ENCODE data around the gene RALGAPA2.

The RALGAPA2 gene

DNA sequence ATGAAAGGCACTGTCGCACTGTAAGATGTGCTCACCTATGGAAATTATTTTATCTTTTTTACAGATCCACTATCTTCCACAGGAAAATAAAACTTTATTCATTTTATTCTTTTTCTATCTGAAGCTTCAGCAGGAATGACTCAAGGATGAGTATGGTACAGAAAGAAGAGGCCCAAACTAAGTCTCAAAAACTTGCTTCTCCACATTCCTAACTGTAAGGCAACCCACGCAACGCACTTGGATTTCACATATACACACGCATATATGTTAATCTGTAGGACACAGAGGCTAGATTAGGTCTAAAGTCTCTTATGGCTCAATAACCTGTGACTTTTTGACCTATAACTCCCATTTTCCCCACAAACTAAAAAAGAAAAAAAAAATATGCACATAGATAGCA is 81.9 kb downstream of the RALGAPA2 start:
- DNase-seq (ENCODE audit: low read depth in 2 of 2), result no peak

DNA sequence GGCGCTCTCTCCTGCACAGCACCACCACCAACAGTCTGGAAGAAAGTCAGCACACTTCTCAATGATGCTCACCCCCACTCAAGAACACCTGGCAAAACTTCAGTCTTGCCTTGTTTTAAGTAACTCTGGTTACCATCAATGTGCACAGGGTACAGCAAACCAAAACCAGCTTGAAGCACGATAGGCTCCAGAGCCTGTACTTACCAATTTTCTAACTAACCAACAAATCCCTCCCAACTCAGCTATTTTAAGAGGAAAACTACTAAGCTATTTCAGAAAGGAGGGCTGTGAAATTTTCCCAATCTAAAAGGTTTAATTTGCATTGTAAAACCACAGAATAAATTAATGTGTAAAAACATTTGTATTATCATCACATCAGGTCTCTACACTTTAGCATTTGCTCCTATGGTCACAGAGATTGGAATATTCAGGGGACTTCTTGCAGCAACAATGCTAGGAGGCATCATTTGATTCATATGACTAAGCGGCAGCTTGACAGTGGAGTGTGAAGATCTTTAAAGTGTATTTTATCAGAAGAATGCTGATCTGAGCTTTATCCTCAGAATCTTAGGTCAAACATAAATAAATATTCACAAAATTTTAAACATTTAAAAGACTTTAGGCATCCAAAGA is 82.8 kb downstream of the RALGAPA2 start:
- no peak for DNase-seq (ENCODE audit: low read depth in 2 of 2)

DNA sequence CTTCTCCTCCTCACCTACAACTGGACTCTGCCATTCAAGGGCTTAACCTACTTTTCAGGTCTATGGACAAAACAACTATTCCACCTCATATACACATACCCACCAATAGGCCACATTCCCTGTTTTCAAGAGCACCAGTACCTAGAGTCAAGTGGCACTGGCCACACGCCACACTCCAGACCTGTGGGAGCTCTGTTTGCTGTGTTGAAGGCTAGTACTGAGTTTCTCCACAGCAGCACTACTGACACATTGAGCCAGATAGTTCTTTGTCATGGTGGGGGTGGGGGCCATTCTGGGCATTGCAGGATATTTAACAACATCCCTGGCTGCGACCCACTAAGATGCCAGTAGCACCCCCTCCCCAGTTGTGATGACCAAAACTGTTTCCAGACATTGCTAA is 84.1 kb downstream of the RALGAPA2 start:
- DNase-seq (ENCODE audit: low read depth in 2 of 2), result no peak

- no peak for DNase-seq (ENCODE audit: low read depth in 2 of 2)
These were observed 85.0 kb downstream of the RALGAPA2 start for GRCh38 chr20:20627471-20627870.

- DNase-seq (ENCODE audit: low read depth in 2 of 2), result no peak
These were observed 87.5 kb downstream of the RALGAPA2 start for GRCh38 chr20:20624914-20625313.

- DNase-seq (ENCODE audit: low read depth in 2 of 2), result no peak
These were observed 91.2 kb downstream of the RALGAPA2 start for GRCh38 chr20:20621195-20621594.

- DNase-seq (ENCODE audit: low read depth in 2 of 2), result no peak
These were observed 98.1 kb downstream of the RALGAPA2 start for GRCh38 chr20:20614391-20614790.

DNA sequence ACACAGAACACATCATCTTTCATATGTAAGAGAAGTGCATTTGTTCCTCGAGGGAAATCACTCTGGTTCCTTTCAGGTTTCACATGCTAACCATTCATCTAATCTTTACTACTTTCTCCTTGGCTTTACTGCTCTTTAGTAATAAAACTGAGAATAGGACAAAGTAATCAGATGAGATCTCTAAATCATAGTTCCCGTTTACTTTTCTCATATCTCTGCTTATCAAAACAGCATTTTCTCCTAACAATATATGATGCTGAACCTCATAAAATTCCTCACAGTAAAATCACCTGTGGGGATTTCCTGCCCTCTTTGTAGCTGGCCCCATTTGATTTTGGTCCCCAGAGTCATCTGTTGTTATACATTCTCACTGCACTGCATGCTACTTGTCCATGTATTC is 100.2 kb downstream of the RALGAPA2 start:
- no peak for DNase-seq (ENCODE audit: low read depth in 2 of 2)

DNA sequence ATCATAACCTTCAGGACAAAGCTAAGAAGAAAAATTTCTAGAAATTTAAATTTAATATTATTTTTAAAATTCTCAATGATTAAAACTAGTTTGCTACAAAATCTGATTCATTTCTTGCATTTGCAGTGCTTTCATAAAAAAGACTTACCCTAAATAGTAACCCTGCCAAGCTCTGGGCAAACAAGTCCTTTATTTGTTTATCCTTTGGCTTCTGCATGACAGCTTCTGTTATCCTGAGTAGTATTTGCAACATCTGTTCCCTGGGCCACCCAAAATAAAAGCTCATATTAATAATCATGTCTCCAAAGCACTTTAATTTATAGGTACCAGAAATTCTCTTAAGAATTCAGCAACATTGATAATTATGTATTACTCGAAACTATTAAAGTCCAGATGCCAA is 101.3 kb downstream of the RALGAPA2 start:
- no peak for DNase-seq (ENCODE audit: low read depth in 2 of 2)

DNA sequence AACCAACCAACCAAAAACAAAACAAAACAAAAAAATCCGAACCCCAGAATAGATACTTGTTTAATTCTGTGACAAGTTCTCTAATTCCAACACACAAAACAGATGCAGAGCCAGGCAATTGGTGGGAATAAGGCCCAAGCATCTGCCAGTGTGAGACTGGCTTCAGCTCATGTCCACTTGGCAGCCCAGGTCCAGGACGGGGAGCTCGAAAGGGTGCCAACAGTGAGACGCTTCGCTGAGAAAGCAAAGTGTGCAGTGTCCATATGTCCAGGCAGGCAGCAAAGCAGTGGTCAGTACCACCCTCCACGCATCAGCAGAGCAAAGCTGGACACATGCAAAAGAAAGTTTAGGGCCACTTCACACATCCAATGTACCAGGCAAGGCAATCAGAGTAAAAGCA is 102.9 kb downstream of the RALGAPA2 start:
- no peak for DNase-seq (ENCODE audit: low read depth in 2 of 2)

- DNase-seq (ENCODE audit: low read depth in 2 of 2), result no peak
These were observed 103.8 kb downstream of the RALGAPA2 start for GRCh38 chr20:20608641-20609040.

DNA sequence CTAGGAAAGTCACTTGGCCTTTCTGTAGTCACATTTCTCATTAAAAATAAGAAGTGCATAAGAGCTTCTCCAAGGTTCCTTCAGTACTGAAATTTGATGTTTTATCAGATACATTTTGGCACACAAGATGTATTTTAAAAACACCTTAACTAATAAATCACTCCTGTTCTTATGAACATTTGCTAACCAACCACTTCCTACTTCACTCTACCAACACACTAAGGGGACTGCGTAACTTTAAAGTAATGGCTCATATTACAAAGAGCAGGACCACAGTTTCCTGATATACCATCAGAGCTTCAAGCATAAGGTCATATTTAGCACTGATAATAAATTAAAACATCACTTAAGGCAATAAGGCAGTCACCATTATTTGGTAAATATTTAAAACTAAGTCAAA is 104.4 kb downstream of the RALGAPA2 start:
- no peak for DNase-seq (ENCODE audit: low read depth in 2 of 2)

GRCh38 chr20:20606881-20607280 is 105.6 kb downstream of the RALGAPA2 start:
- no peak for DNase-seq (ENCODE audit: low read depth in 2 of 2)

DNA sequence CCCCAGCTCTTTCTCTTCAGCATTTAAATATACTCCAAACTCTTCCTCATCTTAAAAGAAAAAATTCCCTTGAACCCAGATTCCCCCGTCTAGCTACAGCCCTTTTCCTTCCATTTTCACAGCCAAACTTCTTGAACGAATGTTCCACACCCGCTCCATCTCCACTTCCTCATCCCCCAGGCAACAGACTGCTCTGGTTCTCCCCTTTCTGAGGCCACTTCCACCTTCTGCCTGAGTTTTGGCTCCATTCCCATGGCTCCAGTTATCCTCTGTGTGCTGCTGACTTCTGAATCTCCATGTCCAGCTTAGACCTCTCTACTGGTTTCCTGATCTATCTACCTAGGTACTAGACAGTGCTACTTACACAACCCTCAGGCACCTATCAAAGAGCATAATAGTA is 106.4 kb downstream of the RALGAPA2 start:
- DNase-seq (ENCODE audit: low read depth in 2 of 2), result no peak

- no peak for DNase-seq (ENCODE audit: low read depth in 2 of 2)
These were observed 107.5 kb downstream of the RALGAPA2 start for GRCh38 chr20:20604907-20605306.

- DNase-seq (ENCODE audit: low read depth in 2 of 2), result no peak
These were observed 108.1 kb downstream of the RALGAPA2 start for GRCh38 chr20:20604357-20604756.

GRCh38 chr20:20603339-20603990 is 109.0 kb downstream of the RALGAPA2 start:
- no peak for DNase-seq (ENCODE audit: low read depth in 2 of 2)

DNA sequence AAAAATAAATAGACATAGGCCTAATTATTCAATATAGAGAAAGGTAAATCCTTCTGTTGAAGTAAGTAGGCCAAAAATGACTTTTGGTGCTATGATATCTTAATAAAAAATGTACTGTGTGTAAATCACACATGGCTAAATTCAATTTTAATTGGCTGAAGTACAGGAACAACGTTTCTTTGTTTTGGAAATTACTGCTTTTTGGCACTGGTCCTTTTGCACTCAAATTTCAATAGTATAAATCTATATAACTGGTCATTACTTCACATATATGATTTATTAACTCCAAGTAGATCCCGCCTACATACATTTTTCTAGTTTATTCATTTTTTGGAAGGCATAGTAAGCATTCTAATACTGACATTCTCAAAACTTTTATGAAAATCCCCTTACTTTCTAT is 114.5 kb downstream of the RALGAPA2 start:
- DNase-seq (ENCODE audit: low read depth in 2 of 2), result no peak

GRCh38 chr20:20594171-20594530 is 118.3 kb downstream of the RALGAPA2 start:
- no peak for DNase-seq (ENCODE audit: low read depth in 2 of 2)

- DNase-seq (ENCODE audit: low read depth in 2 of 2), result no peak
These were observed 118.8 kb downstream of the RALGAPA2 start for GRCh38 chr20:20593447-20594170.

- DNase-seq (ENCODE audit: low read depth in 2 of 2), result no peak
These were observed 127.3 kb downstream of the RALGAPA2 start for GRCh38 chr20:20585146-20585545.

GRCh38 chr20:20582734-20583133 is 129.7 kb downstream of the RALGAPA2 start:
- no peak for DNase-seq (ENCODE audit: low read depth in 2 of 2)

- no peak for DNase-seq (ENCODE audit: low read depth in 2 of 2)
These were observed 132.3 kb downstream of the RALGAPA2 start for GRCh38 chr20:20580139-20580538.

Measured in stimulated activated CD4-positive, alpha-beta T cell treated with anti-CD3 and anti-CD28 coated beads, Interleukin-12 subunit alpha, Interleukin-12 subunit beta, amount 100 ng/mL, for 24 hours (primary cell).